Measurements from ENCODE around the gene SH2D6. TPM values are rescaled to one million over a fixed set of nuclear protein-coding genes. Genes with fewer than 3 reads are reported as not detected.
"Not testable (repeated sequence)": the region's sequence is repeated elsewhere in the genome, so short reads cannot be mapped to it uniquely, and the experiment has no call there.

Gene SH2D6
- total RNA-seq, 1 experiment from 2014 or later = 0.37 TPM

DNA sequence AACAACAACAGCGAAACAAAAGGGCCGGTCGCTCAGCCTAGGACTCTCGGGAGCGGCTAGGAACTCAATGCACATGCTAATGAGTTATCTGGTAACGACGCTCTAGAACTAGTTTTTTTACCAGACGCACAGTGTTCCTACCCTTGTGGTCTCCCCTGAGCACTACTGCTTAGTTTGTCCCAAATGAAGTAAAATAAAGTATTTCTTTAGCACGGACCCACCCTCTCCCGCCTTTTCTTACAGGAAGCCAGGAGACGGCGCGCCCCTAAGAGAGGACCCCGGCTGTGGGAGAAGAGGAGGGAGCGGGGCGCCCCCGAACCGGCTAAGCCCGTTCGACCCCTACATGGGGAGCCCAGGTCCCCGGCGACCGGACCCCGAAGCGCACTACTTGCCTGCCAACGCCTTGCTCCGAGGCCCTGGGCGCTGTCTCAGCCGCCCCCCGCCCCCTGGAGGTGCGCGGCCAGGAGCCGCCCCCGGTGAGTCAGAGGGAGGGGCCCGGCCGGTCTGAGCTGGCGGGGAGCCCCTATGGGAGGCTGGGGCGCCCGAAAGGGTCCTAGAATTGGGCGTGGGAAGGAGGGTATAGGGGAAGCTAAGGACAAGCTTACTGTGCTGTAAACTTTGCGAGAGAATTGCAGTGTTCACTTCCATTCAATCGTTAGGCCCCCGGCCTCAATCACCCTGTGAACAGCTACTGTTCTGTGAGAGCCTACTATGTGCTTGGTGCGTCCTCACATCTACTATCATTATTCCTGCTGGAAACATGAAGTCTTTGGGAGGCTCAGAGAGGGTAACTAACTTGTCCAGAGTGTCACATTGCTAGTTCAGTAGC lies 4.7 kb upstream of the SH2D6 start:
- DNase-seq = no peak
- Histone ChIP-seq H3K9me2 (replicated peaks; ENCODE audit: insufficient read depth, low read length) (no peaks in the 10 kb centered on the region), H3K9me3 (ENCODE audit: low read length) (no peaks in the 10 kb centered on the region), H3K9ac (ENCODE audit: low read length) (no peak overlapping the region), H3K4me3 (ENCODE audit: low read length) (no peak overlapping the region), H3K79me2 (ENCODE audit: low read length) (peaks cover 1% of the 10 kb centered on the region; the same call in 1 of the 2 replicates), H3K4me1 (ENCODE audit: low read length) (peaks cover 24% of the 10 kb centered on the region), H4K20me1 (ENCODE audit: insufficient read depth, low read depth, low read length) (no peaks in the 10 kb centered on the region), H3K27ac (ENCODE audit: low read length) (no peak overlapping the region), H2AFZ (ENCODE audit: low read length) (no peak overlapping the region), H3K4me2 (ENCODE audit: low read depth, low read length, poor library complexity, severe bottlenecking) (no peak overlapping the region), H3K36me3 (ENCODE audit: insufficient read depth, low read length) (no peaks in the 10 kb centered on the region), H3K27me3 (ENCODE audit: low read length) (no peaks in the 10 kb centered on the region)

DNA sequence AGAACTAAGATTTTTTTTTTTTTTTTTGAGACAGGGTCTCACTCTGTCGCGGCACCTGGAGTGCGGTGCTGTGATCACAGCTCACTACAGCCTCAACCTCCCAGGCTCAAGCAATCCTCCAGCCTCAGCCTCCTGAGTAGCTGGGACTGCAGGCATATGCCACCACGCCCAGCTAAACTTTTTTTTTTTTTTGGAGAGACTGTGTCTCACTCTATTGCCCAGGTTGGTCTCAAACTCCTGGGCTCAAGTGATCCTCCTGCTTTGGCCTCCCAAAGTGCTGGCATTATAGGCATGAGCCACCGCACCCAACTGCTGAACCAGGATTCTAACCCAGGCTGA lies 4.1 kb upstream of the SH2D6 start:
- H3K4me2 ChIP-seq (ENCODE audit: low read depth, low read length, poor library complexity, severe bottlenecking) = not testable (repeated sequence)

GRCh38 chr2:85414761-85415553 lies 3.6 kb upstream of the SH2D6 start:
- no peak overlapping the region for H3K27ac ChIP-seq (ENCODE audit: low read length)
- H4K20me1 ChIP-seq (ENCODE audit: insufficient read depth, low read depth, low read length) = no peaks in the 10 kb centered on the region
- no peaks in the 10 kb centered on the region for H3K9me2 ChIP-seq (replicated peaks; ENCODE audit: insufficient read depth, low read length)
- H3K79me2 ChIP-seq (ENCODE audit: low read length) = peaks cover 7% of the 10 kb centered on the region; the same call in 1 of the 2 replicates
- no peak overlapping the region for H3K4me2 ChIP-seq (ENCODE audit: low read depth, low read length, poor library complexity, severe bottlenecking)
- no peak for DNase-seq
- peaks cover 25% of the 10 kb centered on the region for H3K4me1 ChIP-seq (ENCODE audit: low read length)
- no peak overlapping the region for H3K9ac ChIP-seq (ENCODE audit: low read length)
- no peak overlapping the region for H3K4me3 ChIP-seq (ENCODE audit: low read length)
- H3K27me3 ChIP-seq (ENCODE audit: low read length) = no peaks in the 10 kb centered on the region
- no peaks in the 10 kb centered on the region for H3K36me3 ChIP-seq (ENCODE audit: insufficient read depth, low read length)
- H2AFZ ChIP-seq (ENCODE audit: low read length) = no peak overlapping the region
- no peaks in the 10 kb centered on the region for H3K9me3 ChIP-seq (ENCODE audit: low read length)

More for the DNA sequence above, 4.1 kb upstream of the SH2D6 start:
- DNase-seq; H4K20me1 ChIP-seq (ENCODE audit: insufficient read depth, low read depth, low read length); H3K79me2 ChIP-seq (ENCODE audit: low read length); H3K9me3 ChIP-seq (ENCODE audit: low read length); H3K4me3 ChIP-seq (ENCODE audit: low read length); H3K27ac ChIP-seq (ENCODE audit: low read length); H3K9ac ChIP-seq (ENCODE audit: low read length); H2AFZ ChIP-seq (ENCODE audit: low read length); H3K36me3 ChIP-seq (ENCODE audit: insufficient read depth, low read length); H3K27me3 ChIP-seq (ENCODE audit: low read length); H3K9me2 ChIP-seq (replicated peaks; ENCODE audit: insufficient read depth, low read length): not testable (repeated sequence)
- H3K4me1 ChIP-seq (ENCODE audit: low read length) = peaks cover 25% of the 10 kb centered on the region

GRCh38 chr2:85415980-85416650 lies 2.4 kb upstream of the SH2D6 start:
- Histone ChIP-seq H3K4me1 (ENCODE audit: low read length) (peaks cover 30% of the 10 kb centered on the region), H3K4me3 (ENCODE audit: low read length) (no peak overlapping the region), H3K9me3 (ENCODE audit: low read length) (no peaks in the 10 kb centered on the region), H3K27ac (ENCODE audit: low read length) (no peak overlapping the region), H3K9me2 (replicated peaks; ENCODE audit: insufficient read depth, low read length) (no peaks in the 10 kb centered on the region), H2AFZ (ENCODE audit: low read length) (no peak overlapping the region), H3K36me3 (ENCODE audit: insufficient read depth, low read length) (no peaks in the 10 kb centered on the region), H3K79me2 (ENCODE audit: low read length) (peaks cover 7% of the 10 kb centered on the region; the same call in 1 of the 2 replicates), H4K20me1 (ENCODE audit: insufficient read depth, low read depth, low read length) (no peaks in the 10 kb centered on the region), H3K9ac (ENCODE audit: low read length) (no peak overlapping the region), H3K27me3 (ENCODE audit: low read length) (no peaks in the 10 kb centered on the region), H3K4me2 (ENCODE audit: low read depth, low read length, poor library complexity, severe bottlenecking) (no peak overlapping the region)
- DNase-seq = no peak

DNA sequence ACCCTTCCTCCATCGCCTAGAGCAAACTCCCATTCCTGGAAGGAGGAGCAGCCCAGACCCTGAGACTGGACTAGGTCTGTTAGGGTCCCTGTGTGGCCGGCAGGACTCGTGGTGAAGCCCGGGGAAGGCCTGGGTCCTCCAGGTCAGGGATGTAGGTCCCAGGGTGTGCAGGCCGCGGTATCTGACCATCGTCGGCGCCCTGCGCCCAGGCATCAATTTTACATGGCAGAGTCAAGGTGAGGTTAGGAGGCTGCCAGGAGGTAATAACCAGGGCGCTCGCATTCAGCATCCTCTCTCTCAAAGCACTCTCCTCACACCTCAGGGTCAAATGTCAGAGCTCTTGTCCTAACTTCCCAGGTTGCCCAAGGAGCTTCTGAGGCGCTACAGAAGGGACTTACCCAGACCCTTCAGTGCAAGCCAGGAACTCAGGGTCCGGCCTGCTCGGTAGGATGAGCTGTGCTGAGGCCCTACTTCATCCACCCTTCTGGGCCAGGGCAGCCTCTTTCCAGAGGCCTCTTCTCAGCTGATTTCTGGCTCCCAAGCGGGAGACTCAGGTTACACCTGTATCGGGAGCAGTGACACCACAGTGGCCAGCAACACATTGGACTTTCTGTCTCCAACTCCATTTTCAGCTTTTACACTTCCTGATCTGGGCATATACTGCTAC lies 628 bp downstream of the SH2D6 start:
- Histone ChIP-seq H3K36me3 (ENCODE audit: insufficient read depth, low read length) (no peaks in the 10 kb centered on the region), H3K9me2 (replicated peaks; ENCODE audit: insufficient read depth, low read length) (no peaks in the 10 kb centered on the region), H3K4me2 (ENCODE audit: low read depth, low read length, poor library complexity, severe bottlenecking) (peak overlapping the region; percentile 95), H3K79me2 (ENCODE audit: low read length) (peaks cover 7% of the 10 kb centered on the region; the same call in 1 of the 2 replicates), H3K9me3 (ENCODE audit: low read length) (no peaks in the 10 kb centered on the region), H3K27me3 (ENCODE audit: low read length) (no peaks in the 10 kb centered on the region), H4K20me1 (ENCODE audit: insufficient read depth, low read depth, low read length) (no peaks in the 10 kb centered on the region), H3K4me3 (ENCODE audit: low read length) (peak overlapping the region; percentile 85), H3K9ac (ENCODE audit: low read length) (peak overlapping the region; percentile 89), H2AFZ (ENCODE audit: low read length) (no peak overlapping the region; the same call in 1 of the 2 replicates), H3K4me1 (ENCODE audit: low read length) (peaks cover 30% of the 10 kb centered on the region), H3K27ac (ENCODE audit: low read length) (peak overlapping the region; percentile 53)
- peak; percentile 52 for DNase-seq

DNA sequence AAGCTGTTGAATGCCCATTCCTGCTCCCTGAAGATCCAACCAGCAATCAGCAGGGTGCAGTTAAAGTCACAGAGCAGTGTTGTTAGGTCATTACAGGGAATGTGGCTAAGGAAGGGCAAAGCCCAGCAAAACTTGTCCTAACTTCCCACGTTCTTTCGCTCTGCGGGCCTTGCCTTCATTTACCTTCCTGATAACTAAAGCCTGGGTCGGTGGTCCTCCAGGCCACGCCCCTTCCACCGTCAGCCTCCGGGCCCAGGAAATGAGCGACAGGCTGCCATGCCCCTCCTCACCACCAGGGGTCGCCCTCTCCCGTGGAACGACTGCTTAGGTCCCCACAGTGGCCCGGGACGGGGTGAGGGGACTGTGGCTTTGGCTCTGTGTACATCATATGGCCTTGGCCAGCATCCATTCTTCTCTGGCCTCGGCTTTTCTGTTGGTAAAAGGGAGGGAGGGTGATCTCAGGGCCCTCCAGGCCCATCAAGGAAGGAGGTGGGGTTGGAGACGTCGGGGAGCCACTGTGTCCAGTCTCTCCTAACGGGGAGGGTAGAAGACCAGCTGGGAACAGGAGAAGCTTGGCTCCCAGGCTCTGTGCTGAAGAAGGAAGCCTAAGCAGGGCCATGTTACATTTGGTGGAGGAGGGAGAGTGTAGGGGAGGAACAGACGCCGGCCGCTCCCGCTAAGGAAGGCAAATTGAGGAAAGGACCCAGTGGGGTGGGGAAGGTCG lies 2.2 kb downstream of the SH2D6 start:
- H3K4me2 ChIP-seq (ENCODE audit: low read depth, low read length, poor library complexity, severe bottlenecking) = peak overlapping the region; percentile 95
- H3K79me2 ChIP-seq (ENCODE audit: low read length) = peaks cover 7% of the 10 kb centered on the region; the same call in 1 of the 2 replicates
- peaks cover 30% of the 10 kb centered on the region for H3K4me1 ChIP-seq (ENCODE audit: low read length)
- H3K9ac ChIP-seq (ENCODE audit: low read length) = peak overlapping the region; percentile 40
- peak overlapping the region; percentile 54 for H2AFZ ChIP-seq (ENCODE audit: low read length)
- H4K20me1 ChIP-seq (ENCODE audit: insufficient read depth, low read depth, low read length) = no peaks in the 10 kb centered on the region
- no peaks in the 10 kb centered on the region for H3K9me3 ChIP-seq (ENCODE audit: low read length)
- no peaks in the 10 kb centered on the region for H3K36me3 ChIP-seq (ENCODE audit: insufficient read depth, low read length)
- H3K9me2 ChIP-seq (replicated peaks; ENCODE audit: insufficient read depth, low read length) = no peaks in the 10 kb centered on the region
- H3K4me3 ChIP-seq (ENCODE audit: low read length) = peak overlapping the region; percentile 42; the same call in 1 of the 2 replicates
- H3K27ac ChIP-seq (ENCODE audit: low read length) = no peak overlapping the region
- no peaks in the 10 kb centered on the region for H3K27me3 ChIP-seq (ENCODE audit: low read length)
- DNase-seq = peak; percentile 97

DNA sequence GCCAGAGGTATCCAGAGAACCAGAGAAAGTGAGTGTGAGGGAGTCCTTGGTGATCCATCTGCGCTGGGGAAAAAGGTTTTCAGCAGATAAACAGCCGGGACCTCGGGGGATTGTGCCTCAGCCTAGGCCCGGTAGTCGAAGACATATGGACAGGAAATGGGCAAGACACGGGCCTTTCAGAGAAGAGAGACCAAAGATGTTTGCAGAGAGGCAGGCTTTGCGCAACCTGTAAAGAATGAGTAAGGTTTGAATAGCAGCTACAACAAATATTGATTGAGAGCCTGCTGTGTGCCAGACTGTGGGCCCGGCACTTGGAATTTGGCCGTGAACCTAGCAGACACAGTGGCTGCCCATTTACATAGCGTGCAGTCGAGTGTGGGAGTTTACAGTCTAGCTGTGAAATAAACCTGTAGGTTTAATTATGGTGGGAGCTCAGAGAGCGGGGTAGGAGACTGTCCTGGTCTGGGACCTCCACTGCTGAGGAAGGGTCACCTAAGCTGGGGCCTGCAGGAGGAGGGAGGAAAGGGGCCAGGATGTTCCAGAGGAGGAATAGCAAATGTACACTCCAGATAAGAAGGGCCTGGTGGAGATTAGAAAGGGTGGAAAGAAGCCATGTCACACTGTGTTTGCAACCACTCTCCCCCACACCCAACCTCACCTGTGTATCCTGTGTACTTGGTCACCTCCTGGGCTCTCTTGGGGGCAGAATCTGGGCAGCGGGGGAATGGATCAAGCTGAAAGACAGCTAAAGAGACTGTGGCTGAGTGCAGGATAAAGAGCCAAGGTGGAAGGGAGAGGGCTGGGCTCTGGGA lies 3.0 kb downstream of the SH2D6 start:
- Histone ChIP-seq H3K9ac (ENCODE audit: low read length) (no peak overlapping the region), H3K79me2 (ENCODE audit: low read length) (peaks cover 7% of the 10 kb centered on the region; the same call in 1 of the 2 replicates), H3K9me3 (ENCODE audit: low read length) (no peaks in the 10 kb centered on the region), H3K27me3 (ENCODE audit: low read length) (no peaks in the 10 kb centered on the region), H3K9me2 (replicated peaks; ENCODE audit: insufficient read depth, low read length) (no peaks in the 10 kb centered on the region), H3K4me2 (ENCODE audit: low read depth, low read length, poor library complexity, severe bottlenecking) (peak overlapping the region; percentile 95), H3K36me3 (ENCODE audit: insufficient read depth, low read length) (no peaks in the 10 kb centered on the region), H3K27ac (ENCODE audit: low read length) (no peak overlapping the region), H3K4me1 (ENCODE audit: low read length) (peaks cover 30% of the 10 kb centered on the region), H2AFZ (ENCODE audit: low read length) (peak overlapping the region; percentile 54; the same call in 1 of the 2 replicates), H3K4me3 (ENCODE audit: low read length) (no peak overlapping the region), H4K20me1 (ENCODE audit: insufficient read depth, low read depth, low read length) (no peaks in the 10 kb centered on the region)
- DNase-seq = no peak
